HG03103 (cell line): ENCODE data around the gene AKAP1.

Experiments
- ATAC-seq: cut with Tn5 transposase; IDR thresholded peaks from one replicate; pipeline ENCODE4 v1.9.1; 2021; ENCODE audit warnings: low read depth; ENCODE audit not compliant: unreplicated experiment

AKAP1 gene

GRCh38 chr17:57104461-57105175 lies 19.6 kb downstream of the AKAP1 start:
- no peak for ATAC-seq

- ATAC-seq, result no peak
Observed at GRCh38 chr17:57105591-57105990, 20.5 kb downstream of the AKAP1 start.

- no peak for ATAC-seq
Observed at GRCh38 chr17:57106107-57106835, 21.2 kb downstream of the AKAP1 start.

DNA sequence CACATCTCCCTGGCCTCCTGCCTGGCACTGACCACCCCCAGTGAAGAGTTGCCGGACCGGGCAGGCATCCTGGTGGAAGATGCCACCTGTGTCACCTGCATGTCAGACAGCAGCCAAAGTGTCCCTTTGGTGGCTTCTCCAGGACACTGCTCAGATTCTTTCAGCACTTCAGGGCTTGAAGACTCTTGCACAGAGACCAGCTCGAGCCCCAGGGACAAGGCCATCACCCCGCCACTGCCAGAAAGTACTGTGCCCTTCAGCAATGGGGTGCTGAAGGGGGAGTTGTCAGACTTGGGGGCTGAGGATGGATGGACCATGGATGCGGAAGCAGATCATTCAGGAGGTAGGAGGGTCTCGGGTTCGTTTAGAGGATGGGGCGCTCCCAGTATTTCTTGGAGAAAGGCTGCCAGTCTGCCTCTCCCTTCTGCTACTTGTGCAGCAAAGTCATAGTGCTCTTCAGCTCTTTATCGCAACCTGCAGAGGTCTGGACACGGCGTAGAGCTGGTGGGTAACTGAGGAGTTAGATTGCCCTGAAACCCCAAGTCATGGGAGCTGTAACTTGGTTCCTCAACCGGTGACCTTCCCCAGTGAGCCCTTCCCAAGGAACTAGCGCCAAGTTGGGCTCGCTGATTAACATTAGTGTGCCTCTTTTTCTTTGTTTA lies 21.9 kb downstream of the AKAP1 start:
- ATAC-seq, result no peak

- ATAC-seq, result no peak
Observed at GRCh38 chr17:57107498-57108101, 22.6 kb downstream of the AKAP1 start.

DNA sequence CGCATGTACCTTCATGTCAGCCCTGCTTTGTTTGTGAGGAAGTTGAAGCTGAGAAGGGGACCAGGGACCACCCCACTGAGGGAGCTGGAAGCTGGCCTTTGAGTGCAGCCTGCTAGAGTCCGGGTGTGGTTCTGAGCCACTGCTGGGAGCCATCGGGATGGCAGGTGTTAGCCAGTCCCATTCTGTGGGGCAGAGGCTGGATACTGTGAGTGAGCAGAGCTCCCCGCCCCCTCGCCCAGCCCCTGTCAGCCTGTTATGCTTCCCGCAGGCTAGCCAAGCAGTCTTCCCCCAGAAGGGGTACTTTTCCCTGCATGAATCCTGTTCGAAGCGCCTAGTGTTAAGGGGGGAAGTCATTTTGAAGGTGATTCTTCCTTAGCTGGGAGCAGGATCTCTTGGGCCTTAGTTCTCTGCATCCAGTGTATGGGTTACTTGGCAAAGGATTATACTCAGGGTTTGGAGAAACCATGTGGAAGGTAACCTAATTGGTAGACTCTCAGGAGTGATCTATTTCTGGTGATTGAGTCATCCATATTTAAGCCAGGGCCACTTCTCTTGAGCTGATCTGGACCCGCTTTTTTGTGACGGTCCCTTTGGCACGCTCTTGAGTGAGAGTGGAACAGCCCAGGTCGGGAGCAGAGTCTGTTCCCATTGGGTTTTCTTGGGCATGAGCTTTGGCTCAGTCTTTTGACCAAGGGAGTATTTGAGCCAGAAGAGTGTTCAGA lies 23.8 kb downstream of the AKAP1 start:
- no peak for ATAC-seq

- no peak for ATAC-seq
Observed at GRCh38 chr17:57109393-57110151, 24.5 kb downstream of the AKAP1 start.

DNA sequence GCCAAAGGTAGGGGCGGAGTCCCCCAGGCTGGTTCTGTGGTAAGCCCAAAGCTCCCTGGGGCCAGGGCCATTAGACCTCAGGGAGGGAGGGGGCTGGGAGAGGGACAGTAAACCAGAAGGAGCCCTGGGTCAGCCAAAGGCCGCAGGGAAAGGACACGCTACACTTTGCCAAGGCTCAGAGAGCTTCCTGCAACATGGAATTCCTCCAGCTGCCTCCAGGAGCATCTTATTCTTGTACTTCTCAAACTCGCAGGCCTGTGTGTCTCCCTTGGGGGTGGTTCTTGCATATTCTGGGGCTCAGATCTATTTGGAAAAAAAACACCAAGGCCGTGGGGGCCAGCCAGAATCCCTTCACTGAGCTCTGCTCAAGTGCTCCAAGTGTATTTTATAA lies 25.1 kb downstream of the AKAP1 start:
- ATAC-seq, result no peak

GRCh38 chr17:57110579-57111325 lies 25.7 kb downstream of the AKAP1 start:
- ATAC-seq, result no peak

- no peak for ATAC-seq
Observed at GRCh38 chr17:57111386-57111785, 26.3 kb downstream of the AKAP1 start.

DNA sequence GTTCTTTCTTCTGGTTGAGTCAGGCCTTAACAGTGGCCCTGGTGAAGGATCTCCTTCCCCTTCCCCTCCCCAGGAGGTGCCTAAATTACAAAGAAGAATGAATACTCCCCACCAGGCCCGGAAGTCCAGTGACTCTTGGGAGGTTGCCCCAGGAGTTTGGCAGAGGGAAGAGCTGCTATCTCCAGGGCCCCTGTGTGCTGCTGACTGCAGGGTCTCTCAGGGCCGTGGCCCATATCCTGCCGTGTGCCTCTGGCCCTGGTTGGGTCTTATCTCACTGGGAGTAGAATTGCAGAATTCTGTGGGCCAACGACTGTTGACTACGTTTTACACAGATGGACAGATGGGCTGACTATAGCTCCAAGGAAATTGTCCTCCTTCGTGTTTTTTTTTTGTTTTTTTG lies 28.0 kb downstream of the AKAP1 start:
- no peak for ATAC-seq

GRCh38 chr17:57113656-57114055 lies 28.6 kb downstream of the AKAP1 start:
- no peak for ATAC-seq

- no peak for ATAC-seq
Observed at GRCh38 chr17:57114085-57114673, 29.1 kb downstream of the AKAP1 start.

GRCh38 chr17:57115377-57115776 lies 30.3 kb downstream of the AKAP1 start:
- ATAC-seq, result no peak

DNA sequence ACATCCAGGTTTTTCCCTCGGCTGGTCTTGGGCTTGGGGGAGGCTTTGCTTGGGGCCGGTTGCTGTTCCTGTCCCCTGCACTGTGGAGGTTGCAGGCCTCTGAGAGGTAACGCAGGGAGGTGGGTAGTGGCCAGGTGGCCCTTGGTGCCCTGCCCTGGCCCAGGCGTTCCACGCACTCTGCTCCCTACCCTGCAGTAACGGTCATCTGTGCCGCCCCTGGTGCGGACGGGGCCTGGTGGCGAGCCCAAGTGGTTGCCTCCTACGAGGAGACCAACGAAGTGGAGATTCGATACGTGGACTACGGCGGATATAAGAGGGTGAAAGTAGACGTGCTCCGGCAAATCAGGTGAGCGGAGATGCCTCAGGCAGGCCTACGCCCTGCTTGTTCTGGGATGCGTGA lies 30.9 kb downstream of the AKAP1 start:
- ATAC-seq, result no peak

GRCh38 chr17:57117798-57118197 lies 32.8 kb downstream of the AKAP1 start:
- no peak for ATAC-seq

DNA sequence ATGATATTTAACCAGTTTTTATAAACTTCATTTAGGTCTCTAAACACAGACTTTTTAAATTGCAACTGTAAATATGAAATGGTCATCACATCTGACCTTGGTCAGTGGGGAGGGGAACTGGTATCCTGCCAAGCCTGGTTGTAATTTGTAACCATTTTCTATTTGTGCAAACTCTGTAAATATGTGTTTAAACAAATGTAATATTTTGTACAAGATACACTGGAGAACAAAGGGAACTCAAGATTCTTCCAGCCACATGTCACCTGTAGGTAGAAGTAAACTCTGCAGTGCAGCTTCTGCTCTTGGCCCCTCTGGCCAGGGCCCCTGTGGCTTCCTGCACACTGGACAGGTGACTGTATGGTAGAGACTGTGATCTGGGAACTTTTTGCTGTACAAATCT lies 35.8 kb downstream of the AKAP1 start:
- ATAC-seq, result no peak

- ATAC-seq, result no peak
Observed at GRCh38 chr17:57121308-57122042, 36.4 kb downstream of the AKAP1 start.
